NCI-H187 treated with DMSO at 0.1 percent for 48 hours (cell line): ENCODE data around the gene HIGD2B.
"Not testable (repeated sequence)": the region's sequence is repeated elsewhere in the genome, so short reads cannot be mapped to it uniquely, and the experiment has no call there.

Source experiments
- DNase-seq: peaks from one replicate; lab custom pipeline; 2025; lab: John Stamatoyannopoulos, UW

HIGD2B gene

GRCh38 chr15:72685925-72686794, at the start of gene HIGD2B, which contains the start of gene BBS4:
Gene HIGD2B, minus strand, starts transcription at chr15:72686182. Its CDS starts 9,808 bp downstream, at chr15:72676374.
Gene BBS4, plus strand, starts transcription at chr15:72686207. Its CDS starts 21 bp downstream, at chr15:72686228.
- DNase-seq: no peak

- DNase-seq: no peak
Observed at GRCh38 chr15:72735111-72735510, 49.1 kb upstream of the HIGD2B start.

- DNase-seq: no peak
Observed at GRCh38 chr15:72733941-72734738, 48.2 kb upstream of the HIGD2B start.

GRCh38 chr15:72732516-72732915, 46.5 kb upstream of the HIGD2B start:
- DNase-seq: no peak

GRCh38 chr15:72732086-72732485, 46.1 kb upstream of the HIGD2B start:
- no peak for DNase-seq

- DNase-seq: no peak
Observed at GRCh38 chr15:72728821-72729220, 42.8 kb upstream of the HIGD2B start.

GRCh38 chr15:72728249-72728648, 42.3 kb upstream of the HIGD2B start:
- DNase-seq: not testable (repeated sequence)

GRCh38 chr15:72727154-72727553, 41.2 kb upstream of the HIGD2B start:
- DNase-seq: no peak

GRCh38 chr15:72725851-72726250, 39.9 kb upstream of the HIGD2B start:
- DNase-seq: not testable (repeated sequence)

GRCh38 chr15:72725446-72725845, 39.5 kb upstream of the HIGD2B start:
- no peak for DNase-seq

- no peak for DNase-seq
Observed at GRCh38 chr15:72724028-72724427, 38.0 kb upstream of the HIGD2B start.

GRCh38 chr15:72722071-72722696, 36.2 kb upstream of the HIGD2B start:
- DNase-seq: no peak

GRCh38 chr15:72708551-72709303, 22.7 kb upstream of the HIGD2B start:
- not testable (repeated sequence) for DNase-seq

GRCh38 chr15:72706266-72706665, 20.3 kb upstream of the HIGD2B start:
- DNase-seq: no peak

GRCh38 chr15:72700076-72700475, 14.1 kb upstream of the HIGD2B start:
- no peak for DNase-seq

GRCh38 chr15:72698938-72699337, 13.0 kb upstream of the HIGD2B start:
- DNase-seq: no peak

GRCh38 chr15:72690938-72691337, 5.0 kb upstream of the HIGD2B start:
- DNase-seq: no peak

- DNase-seq: no peak
Observed at GRCh38 chr15:72688697-72689096, 2.7 kb upstream of the HIGD2B start.

- no peak for DNase-seq
Observed at GRCh38 chr15:72685301-72685924, 569 bp downstream of the HIGD2B start.

GRCh38 chr15:72682772-72683171, 3.2 kb downstream of the HIGD2B start:
- DNase-seq: no peak

- no peak for DNase-seq
Observed at GRCh38 chr15:72680931-72681330, 5.1 kb downstream of the HIGD2B start.
